ENCODE measurements around the gene CMIP.

GRCh38 chr16:81730090-81731051 lies 285.8 kb downstream of the CMIP start:
- TF ChIP-seq ARNT (IDR thresholded peaks at IDR 0.05) (no peak), L3MBTL2 (conservative IDR thresholded peaks at IDR 0.05) (peak; percentile 84), TARDBP (IDR thresholded peaks at IDR 0.05) (no peak), SUZ12 (IDR thresholded peaks at IDR 0.05) (no peak), LEF1 (IDR thresholded peaks at IDR 0.05; ENCODE audit: borderline replicate concordance) (no peak), BHLHE40 (IDR thresholded peaks at IDR 0.05; ENCODE audit: borderline replicate concordance) (no peak), FOXA1 (IDR thresholded peaks at IDR 0.05) (no peak), CTBP1 (IDR thresholded peaks at IDR 0.05; ENCODE audit: borderline replicate concordance) (no peak), FOXK2 (IDR thresholded peaks at IDR 0.05) (no peak), FOXM1 (IDR thresholded peaks at IDR 0.05; ENCODE audit: borderline replicate concordance) (no peak), ZNF384 (IDR thresholded peaks at IDR 0.05) (no peak)
